DND-41 (cell line): ENCODE measurements around the gene ZIC1.

Source experiments
- ATAC-seq: fragments of 200-7000 bp; cut with Tn5 transposase; 3 replicates; pipeline ENCODE4 v1.9.1; 2021; ENCODE audit warnings: low read depth; ENCODE audit not compliant: insufficient read depth
- DNase-seq: peaks from one replicate; pipeline ENCODE4 v3.0.0-alpha.2; 2020
- H2AFZ ChIP-seq: 2 replicates; pipeline ENCODE4 v1.6.0; 2012; ENCODE audit warnings: low read depth, low read length
- H3K27ac ChIP-seq: 2 replicates; pipeline ENCODE4 v1.5.1; 2012; ENCODE audit warnings: low read length, inconsistent platforms
- H3K27me3 ChIP-seq: fragments of 200-600 bp; sonication (generic); 2 replicates; pipeline ENCODE4 v1.6.0; 2012; ENCODE audit warnings: low read length, mild to moderate bottlenecking, inconsistent platforms; ENCODE audit not compliant: insufficient read depth, poor library complexity
- H3K36me3 ChIP-seq: 2 replicates; pipeline ENCODE4 v1.5.1; 2012; ENCODE audit warnings: low read length, inconsistent platforms; ENCODE audit not compliant: insufficient read depth
- H3K4me1 ChIP-seq: 2 replicates; pipeline ENCODE4 v1.5.1; 2012; ENCODE audit warnings: mild to moderate bottlenecking, low read length; ENCODE audit not compliant: insufficient read depth
- H3K4me2 ChIP-seq: 2 replicates; pipeline ENCODE4 v1.6.0; 2012; ENCODE audit warnings: mild to moderate bottlenecking, moderate library complexity, low read length, inconsistent platforms; ENCODE audit not compliant: insufficient read depth
- H3K4me3 ChIP-seq, 2 experiments: fragments of 200-600 bp in 1 of 2; shearing (Covaris generic) in 1 of 2; 2 replicates each; pipeline ENCODE4 v1.5.1; 2012 to 2016; ENCODE audit warnings: inconsistent platforms in 2 of 2, low read length in 2 of 2, mild to moderate bottlenecking in 2 of 2, low read depth in 1 of 2, moderate library complexity in 1 of 2
- H3K79me2 ChIP-seq: 2 replicates; pipeline ENCODE4 v1.6.0; 2012; ENCODE audit warnings: low read length, inconsistent platforms; ENCODE audit not compliant: insufficient read depth
- H3K9ac ChIP-seq: 2 replicates; pipeline ENCODE4 v1.6.0; 2012; ENCODE audit warnings: low read depth, mild to moderate bottlenecking, inconsistent platforms, low read length, moderate library complexity
- H3K9me3 ChIP-seq: 2 replicates; pipeline ENCODE4 v1.5.1; 2012; ENCODE audit warnings: low read length, moderate library complexity, mild to moderate bottlenecking, inconsistent platforms; ENCODE audit not compliant: insufficient read depth, severe bottlenecking
- H4K20me1 ChIP-seq: 2 replicates; pipeline ENCODE4 v1.6.0; 2012; ENCODE audit warnings: low read length; ENCODE audit not compliant: insufficient read depth
- CTCF ChIP-seq: IDR thresholded peaks from 2 replicates; pipeline ENCODE4 v1.5.1; 2012; ENCODE audit warnings: borderline replicate concordance, low read length, moderate library complexity, mild to moderate bottlenecking; ENCODE audit not compliant: poor library complexity, severe bottlenecking; ENCODE audit errors: extremely low read depth
- EZH2 ChIP-seq: IDR thresholded peaks from 3 replicates; pipeline ENCODE4 v1.6.1; 2012; ENCODE audit warnings: borderline replicate concordance, low read depth, mild to moderate bottlenecking, moderate library complexity, low read length, inconsistent platforms; ENCODE audit not compliant: severe bottlenecking

Gene ZIC1

GRCh38 chr3:147367676-147368075 is 41.5 kb upstream of the ZIC1 start:
- TF ChIP-seq CTCF (no peak), EZH2 (no peak)
- H3K27ac ChIP-seq = no peak overlapping the region
- H4K20me1 ChIP-seq = no peaks in the 10 kb centered on the region
- no peaks in the 10 kb centered on the region for H3K79me2 ChIP-seq
- no peaks in the 10 kb centered on the region for H3K27me3 ChIP-seq
- H2AFZ ChIP-seq = no peak overlapping the region
- no peak overlapping the region for H3K4me2 ChIP-seq
- H3K4me1 ChIP-seq = no peaks in the 10 kb centered on the region
- no peaks in the 10 kb centered on the region for H3K36me3 ChIP-seq
- H3K9me3 ChIP-seq = no peaks in the 10 kb centered on the region
- ATAC-seq (no peak), DNase-seq (no peak)
- no peak overlapping the region for H3K9ac ChIP-seq
- no peak overlapping the region for H3K4me3 ChIP-seq

GRCh38 chr3:147368151-147368550 is 41.0 kb upstream of the ZIC1 start:
- DNase-seq (no peak), ATAC-seq (no peak)
- H3K79me2 ChIP-seq = no peaks in the 10 kb centered on the region
- H3K9ac ChIP-seq = no peak overlapping the region
- no peaks in the 10 kb centered on the region for H3K27me3 ChIP-seq
- H3K4me1 ChIP-seq = no peaks in the 10 kb centered on the region
- no peak overlapping the region for H2AFZ ChIP-seq
- H3K9me3 ChIP-seq = no peaks in the 10 kb centered on the region
- no peak overlapping the region for H3K4me2 ChIP-seq
- H4K20me1 ChIP-seq = no peaks in the 10 kb centered on the region
- TF ChIP-seq CTCF (no peak), EZH2 (no peak)
- no peak overlapping the region for H3K27ac ChIP-seq
- no peaks in the 10 kb centered on the region for H3K36me3 ChIP-seq
- no peak overlapping the region for H3K4me3 ChIP-seq

- Histone ChIP-seq H3K27me3 (no peaks in the 10 kb centered on the region), H3K4me1 (no peaks in the 10 kb centered on the region), H4K20me1 (no peaks in the 10 kb centered on the region), H3K4me3 (no peak overlapping the region), H3K9ac (no peak overlapping the region), H3K79me2 (no peaks in the 10 kb centered on the region), H3K9me3 (no peaks in the 10 kb centered on the region), H3K27ac (no peak overlapping the region), H3K36me3 (no peaks in the 10 kb centered on the region), H2AFZ (no peak overlapping the region), H3K4me2 (no peak overlapping the region)
- ATAC-seq = no peak
- no peak for DNase-seq
- TF ChIP-seq CTCF = no peak
- TF ChIP-seq EZH2 = no peak
Observed at GRCh38 chr3:147368561-147369221, 40.5 kb upstream of the ZIC1 start.

GRCh38 chr3:147369231-147369630 is 39.9 kb upstream of the ZIC1 start:
- Histone ChIP-seq H2AFZ (no peak overlapping the region), H3K4me2 (no peak overlapping the region), H3K9me3 (no peaks in the 10 kb centered on the region), H3K27ac (no peak overlapping the region), H3K4me1 (no peaks in the 10 kb centered on the region), H3K27me3 (no peaks in the 10 kb centered on the region), H3K9ac (no peak overlapping the region), H3K79me2 (no peaks in the 10 kb centered on the region), H4K20me1 (no peaks in the 10 kb centered on the region), H3K36me3 (no peaks in the 10 kb centered on the region), H3K4me3 (no peak overlapping the region)
- DNase-seq (no peak), ATAC-seq (no peak)
- TF ChIP-seq CTCF = no peak
- no peak for TF ChIP-seq EZH2
